ENCODE data around the gene ADRA2C.

Gene ADRA2C

GRCh38 chr4:3787489-3788365, 21.5 kb downstream of the ADRA2C start:
- H3K9me3 ChIP-seq (ENCODE audit: control insufficient read depth, insufficient read depth, low read length): no peaks in the 10 kb centered on the region
- H3K27ac ChIP-seq (ENCODE audit: low read depth, low read length): no peak overlapping the region
- no peaks in the 10 kb centered on the region for H3K36me3 ChIP-seq (ENCODE audit: control insufficient read depth, low read length)
- H3K27me3 ChIP-seq (ENCODE audit: control insufficient read depth, low read length): no peaks in the 10 kb centered on the region
- no peaks in the 10 kb centered on the region for H4K20me1 ChIP-seq (ENCODE audit: control insufficient read depth, insufficient read depth, low read depth, low read length)
- H3K4me1 ChIP-seq (ENCODE audit: control insufficient read depth, low read length): no peaks in the 10 kb centered on the region
- no peaks in the 10 kb centered on the region for H3K9me2 ChIP-seq (replicated peaks; ENCODE audit: control insufficient read depth, low read length)
- no peaks in the 10 kb centered on the region for H3K79me2 ChIP-seq (ENCODE audit: control insufficient read depth, low read length)
- TF ChIP-seq CTCF (IDR thresholded peaks at IDR 0.05; ENCODE audit: low read depth, low read length, poor library complexity, severe bottlenecking) (no peak), EZH2phosphoT487 (IDR thresholded peaks at IDR 0.05; ENCODE audit: borderline replicate concordance, low read length) (no peak)
- no peak overlapping the region for H3K4me3 ChIP-seq (ENCODE audit: low read length)
- no peaks in the 10 kb centered on the region for H3F3A ChIP-seq (ENCODE audit: control insufficient read depth, insufficient read depth)
- H3K4me2 ChIP-seq (ENCODE audit: low read length): no peak overlapping the region

- H3K4me2 ChIP-seq (ENCODE audit: low read length): no peak overlapping the region
- H3K27ac ChIP-seq (ENCODE audit: low read depth, low read length): no peak overlapping the region
- no peaks in the 10 kb centered on the region for H3K27me3 ChIP-seq (ENCODE audit: control insufficient read depth, low read length)
- no peaks in the 10 kb centered on the region for H3K79me2 ChIP-seq (ENCODE audit: control insufficient read depth, low read length)
- H4K20me1 ChIP-seq (ENCODE audit: control insufficient read depth, insufficient read depth, low read depth, low read length): no peaks in the 10 kb centered on the region
- TF ChIP-seq CTCF (IDR thresholded peaks at IDR 0.05; ENCODE audit: low read depth, low read length, poor library complexity, severe bottlenecking): no peak
- TF ChIP-seq EZH2phosphoT487 (IDR thresholded peaks at IDR 0.05; ENCODE audit: borderline replicate concordance, low read length): no peak
- H3K36me3 ChIP-seq (ENCODE audit: control insufficient read depth, low read length): no peaks in the 10 kb centered on the region
- H3K9me3 ChIP-seq (ENCODE audit: control insufficient read depth, insufficient read depth, low read length): no peaks in the 10 kb centered on the region
- no peaks in the 10 kb centered on the region for H3K9me2 ChIP-seq (replicated peaks; ENCODE audit: control insufficient read depth, low read length)
- no peak overlapping the region for H3K4me3 ChIP-seq (ENCODE audit: low read length)
- no peaks in the 10 kb centered on the region for H3F3A ChIP-seq (ENCODE audit: control insufficient read depth, insufficient read depth)
- no peaks in the 10 kb centered on the region for H3K4me1 ChIP-seq (ENCODE audit: control insufficient read depth, low read length)
Observed at GRCh38 chr4:3788366-3788660, 22.1 kb downstream of the ADRA2C start.

GRCh38 chr4:3789587-3789986, 23.4 kb downstream of the ADRA2C start:
- Histone ChIP-seq H3K9me2 (replicated peaks; ENCODE audit: control insufficient read depth, low read length) (no peaks in the 10 kb centered on the region), H3K9me3 (ENCODE audit: control insufficient read depth, insufficient read depth, low read length) (no peaks in the 10 kb centered on the region), H4K20me1 (ENCODE audit: control insufficient read depth, insufficient read depth, low read depth, low read length) (no peaks in the 10 kb centered on the region), H3K4me2 (ENCODE audit: low read length) (no peak overlapping the region), H3K79me2 (ENCODE audit: control insufficient read depth, low read length) (no peaks in the 10 kb centered on the region), H3F3A (ENCODE audit: control insufficient read depth, insufficient read depth) (no peaks in the 10 kb centered on the region), H3K4me1 (ENCODE audit: control insufficient read depth, low read length) (no peaks in the 10 kb centered on the region), H3K27me3 (ENCODE audit: control insufficient read depth, low read length) (no peaks in the 10 kb centered on the region), H3K4me3 (ENCODE audit: low read length) (no peak overlapping the region), H3K36me3 (ENCODE audit: control insufficient read depth, low read length) (no peaks in the 10 kb centered on the region), H3K27ac (ENCODE audit: low read depth, low read length) (no peak overlapping the region)
- TF ChIP-seq CTCF (IDR thresholded peaks at IDR 0.05; ENCODE audit: low read depth, low read length, poor library complexity, severe bottlenecking) (no peak), EZH2phosphoT487 (IDR thresholded peaks at IDR 0.05; ENCODE audit: borderline replicate concordance, low read length) (no peak)
